ENCODE data around the gene TMEM43.

Gene TMEM43

GRCh38 chr3:14139771-14140170, 14.9 kb downstream of the TMEM43 start:
- H3K4me1 ChIP-seq (ENCODE audit: low read length): peaks cover 11% of the 10 kb centered on the region
- no peak overlapping the region for H2AFZ ChIP-seq (ENCODE audit: low read depth, low read length)
- no peak overlapping the region for H3K4me2 ChIP-seq (ENCODE audit: low read length)
- H3K9ac ChIP-seq (ENCODE audit: low read length): no peak overlapping the region
- H3K27me3 ChIP-seq (ENCODE audit: low read depth, low read length): no peaks in the 10 kb centered on the region
- no peaks in the 10 kb centered on the region for H3K79me2 ChIP-seq (ENCODE audit: low read length)
- no peak for TF ChIP-seq CTCF (IDR thresholded peaks at IDR 0.05; ENCODE audit: low read depth, low read length)
- TF ChIP-seq EZH2phosphoT487 (IDR thresholded peaks at IDR 0.05; ENCODE audit: low read depth): no peak
- H3K36me3 ChIP-seq (replicated peaks; ENCODE audit: low read depth, low read length): peaks cover 67% of the 10 kb centered on the region
- no peak overlapping the region for H3K27ac ChIP-seq (ENCODE audit: low read length)
- H3K9me3 ChIP-seq (ENCODE audit: insufficient read depth, low read length): no peaks in the 10 kb centered on the region
- no peak overlapping the region for H3K4me3 ChIP-seq (ENCODE audit: low read length)
- peaks cover 5% of the 10 kb centered on the region for H4K20me1 ChIP-seq (ENCODE audit: insufficient read depth, low read length)

- Histone ChIP-seq H3K4me3 (ENCODE audit: low read length) (no peak overlapping the region), H3K79me2 (ENCODE audit: low read length) (no peaks in the 10 kb centered on the region), H3K4me1 (ENCODE audit: low read length) (peaks cover 18% of the 10 kb centered on the region), H3K4me2 (ENCODE audit: low read length) (no peak overlapping the region), H4K20me1 (ENCODE audit: insufficient read depth, low read length) (peaks cover 7% of the 10 kb centered on the region), H3K9ac (ENCODE audit: low read length) (no peak overlapping the region), H3K9me3 (ENCODE audit: insufficient read depth, low read length) (no peaks in the 10 kb centered on the region), H3K36me3 (replicated peaks; ENCODE audit: low read depth, low read length) (peaks cover 66% of the 10 kb centered on the region), H2AFZ (ENCODE audit: low read depth, low read length) (no peak overlapping the region), H3K27ac (ENCODE audit: low read length) (no peak overlapping the region), H3K27me3 (ENCODE audit: low read depth, low read length) (no peaks in the 10 kb centered on the region)
- TF ChIP-seq CTCF (IDR thresholded peaks at IDR 0.05; ENCODE audit: low read depth, low read length): no peak
- TF ChIP-seq EZH2phosphoT487 (IDR thresholded peaks at IDR 0.05; ENCODE audit: low read depth): no peak
These were observed 15.8 kb downstream of the TMEM43 start for GRCh38 chr3:14140668-14141067.

GRCh38 chr3:14141144-14141543, 16.3 kb downstream of the TMEM43 start:
- Histone ChIP-seq H3K27me3 (ENCODE audit: low read depth, low read length) (no peaks in the 10 kb centered on the region), H3K4me3 (ENCODE audit: low read length) (no peak overlapping the region), H3K79me2 (ENCODE audit: low read length) (no peaks in the 10 kb centered on the region), H3K4me2 (ENCODE audit: low read length) (no peak overlapping the region), H2AFZ (ENCODE audit: low read depth, low read length) (no peak overlapping the region), H3K36me3 (replicated peaks; ENCODE audit: low read depth, low read length) (peaks cover 66% of the 10 kb centered on the region), H3K9me3 (ENCODE audit: insufficient read depth, low read length) (no peaks in the 10 kb centered on the region), H4K20me1 (ENCODE audit: insufficient read depth, low read length) (peaks cover 7% of the 10 kb centered on the region), H3K9ac (ENCODE audit: low read length) (no peak overlapping the region), H3K27ac (ENCODE audit: low read length) (no peak overlapping the region), H3K4me1 (ENCODE audit: low read length) (peaks cover 18% of the 10 kb centered on the region)
- TF ChIP-seq CTCF (IDR thresholded peaks at IDR 0.05; ENCODE audit: low read depth, low read length) (no peak), EZH2phosphoT487 (IDR thresholded peaks at IDR 0.05; ENCODE audit: low read depth) (no peak)

- Histone ChIP-seq H2AFZ (ENCODE audit: low read depth, low read length) (no peak overlapping the region), H4K20me1 (ENCODE audit: insufficient read depth, low read length) (peaks cover 7% of the 10 kb centered on the region), H3K9ac (ENCODE audit: low read length) (no peak overlapping the region), H3K4me2 (ENCODE audit: low read length) (no peak overlapping the region), H3K4me1 (ENCODE audit: low read length) (peaks cover 18% of the 10 kb centered on the region), H3K79me2 (ENCODE audit: low read length) (no peaks in the 10 kb centered on the region), H3K27me3 (ENCODE audit: low read depth, low read length) (no peaks in the 10 kb centered on the region), H3K36me3 (replicated peaks; ENCODE audit: low read depth, low read length) (peaks cover 66% of the 10 kb centered on the region), H3K4me3 (ENCODE audit: low read length) (no peak overlapping the region), H3K9me3 (ENCODE audit: insufficient read depth, low read length) (no peaks in the 10 kb centered on the region), H3K27ac (ENCODE audit: low read length) (no peak overlapping the region)
- no peak for TF ChIP-seq EZH2phosphoT487 (IDR thresholded peaks at IDR 0.05; ENCODE audit: low read depth)
- TF ChIP-seq CTCF (IDR thresholded peaks at IDR 0.05; ENCODE audit: low read depth, low read length): no peak
These were observed 16.9 kb downstream of the TMEM43 start for GRCh38 chr3:14141602-14142341.
